Measurements from ENCODE around the gene NPNT.

NPNT gene

GRCh38 chr4:105912633-105913032, 17.4 kb downstream of the NPNT start:
- no peak for TF ChIP-seq CTCF (IDR thresholded peaks at IDR 0.05; ENCODE audit: borderline replicate concordance, control extremely low read depth, extremely low read depth, insufficient read depth, missing control alignments)
- in situ Hi-C loops (cut with MboI; ENCODE audit: low sequenced_read_pairs, unreplicated experiment) = no loop called here
- no peak for DNase-seq (ENCODE audit: low spot score)

GRCh38 chr4:105917171-105917685, 22.0 kb downstream of the NPNT start:
- in situ Hi-C loops (cut with MboI; ENCODE audit: low sequenced_read_pairs, unreplicated experiment) = no loop called here
- no peak for DNase-seq (ENCODE audit: low spot score)
- TF ChIP-seq CTCF (IDR thresholded peaks at IDR 0.05; ENCODE audit: borderline replicate concordance, control extremely low read depth, extremely low read depth, insufficient read depth, missing control alignments) = no peak

- in situ Hi-C loops (cut with MboI; ENCODE audit: low sequenced_read_pairs, unreplicated experiment) = no loop called here
- no peak for TF ChIP-seq CTCF (IDR thresholded peaks at IDR 0.05; ENCODE audit: borderline replicate concordance, control extremely low read depth, extremely low read depth, insufficient read depth, missing control alignments)
- DNase-seq (ENCODE audit: low spot score) = no peak
These were observed 26.0 kb downstream of the NPNT start for GRCh38 chr4:105921301-105921700.

- in situ Hi-C loops (cut with MboI; ENCODE audit: low sequenced_read_pairs, unreplicated experiment) = no loop called here
- DNase-seq (ENCODE audit: low spot score) = no peak
- TF ChIP-seq CTCF (IDR thresholded peaks at IDR 0.05; ENCODE audit: borderline replicate concordance, control extremely low read depth, extremely low read depth, insufficient read depth, missing control alignments) = no peak
These were observed 28.4 kb downstream of the NPNT start for GRCh38 chr4:105923497-105924238.

GRCh38 chr4:105924341-105924740, 29.1 kb downstream of the NPNT start:
- TF ChIP-seq CTCF (IDR thresholded peaks at IDR 0.05; ENCODE audit: borderline replicate concordance, control extremely low read depth, extremely low read depth, insufficient read depth, missing control alignments) = no peak
- DNase-seq (ENCODE audit: low spot score) = no peak
- in situ Hi-C loops (cut with MboI; ENCODE audit: low sequenced_read_pairs, unreplicated experiment) = no loop called here

- no peak for TF ChIP-seq CTCF (IDR thresholded peaks at IDR 0.05; ENCODE audit: borderline replicate concordance, control extremely low read depth, extremely low read depth, insufficient read depth, missing control alignments)
- no peak for DNase-seq (ENCODE audit: low spot score)
- in situ Hi-C loops (cut with MboI; ENCODE audit: low sequenced_read_pairs, unreplicated experiment) = no loop called here
These were observed 35.4 kb downstream of the NPNT start for GRCh38 chr4:105930698-105931097.

Data from GM13976 (cell line).